ENCODE results near the gene SHC3.
A peak's percentile ranks its signal among the peaks of the same experiment; 100 is the strongest.

The SHC3 gene

DNA sequence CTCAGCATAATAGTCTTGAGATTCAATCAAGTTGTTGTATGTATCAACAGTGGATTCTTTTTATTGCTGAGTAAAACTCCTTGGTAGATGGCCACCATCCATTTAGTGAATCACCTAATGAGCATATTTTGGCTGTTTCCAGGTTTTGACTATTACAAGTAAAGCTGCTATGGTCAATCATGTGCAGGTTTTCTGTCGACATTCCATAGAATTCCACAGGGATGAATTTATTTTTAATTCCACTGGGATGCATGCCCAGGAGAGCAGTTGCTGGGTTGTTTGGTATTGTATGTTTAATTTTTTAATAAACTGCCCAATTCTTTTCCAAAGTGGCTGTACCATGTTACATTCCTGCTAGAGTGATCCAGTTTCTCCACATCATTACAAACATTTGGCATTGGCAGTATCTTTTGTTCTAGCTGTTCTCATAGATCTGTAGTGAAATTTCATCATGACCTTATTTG is 197.8 kb downstream of the SHC3 start:
- Mint-ChIP-seq H3K4me1 (no peaks in the 10 kb centered on the region), H3K36me3 (no peaks in the 10 kb centered on the region), H3K27ac (no peak overlapping the region), H3K9me3 (no peaks in the 10 kb centered on the region), H3K4me3 (no peak overlapping the region), H3K27me3 (peaks cover 17% of the 10 kb centered on the region)
- ATAC-seq, result no peak

DNA sequence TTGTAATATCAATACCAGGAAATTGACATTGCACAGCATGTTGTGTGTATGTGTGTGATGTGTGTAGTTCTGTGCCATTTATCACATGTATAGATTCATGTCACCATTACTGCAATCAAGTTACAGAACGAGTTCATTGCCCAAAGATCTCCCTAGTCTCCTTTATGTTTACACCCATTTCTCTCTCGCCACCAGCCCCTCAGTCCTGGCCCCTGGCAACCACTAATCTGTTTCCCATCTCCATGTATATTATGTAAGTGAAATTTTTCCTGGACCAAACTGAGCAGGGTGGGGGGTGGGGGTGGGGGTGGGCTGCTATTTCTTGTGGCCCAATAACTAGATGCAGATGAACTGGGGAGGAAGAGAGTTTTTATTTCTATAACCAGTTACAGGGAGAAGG is 198.8 kb downstream of the SHC3 start:
- Mint-ChIP-seq H3K27ac (no peak overlapping the region), H3K36me3 (no peaks in the 10 kb centered on the region), H3K9me3 (no peaks in the 10 kb centered on the region), H3K27me3 (peaks cover 17% of the 10 kb centered on the region), H3K4me1 (no peaks in the 10 kb centered on the region), H3K4me3 (no peak overlapping the region)
- ATAC-seq, result no peak

- no peaks in the 10 kb centered on the region for H3K4me1 Mint-ChIP-seq
- peaks cover 17% of the 10 kb centered on the region for H3K27me3 Mint-ChIP-seq
- no peak for ATAC-seq
- no peaks in the 10 kb centered on the region for H3K9me3 Mint-ChIP-seq
- no peak overlapping the region for H3K27ac Mint-ChIP-seq
- H3K36me3 Mint-ChIP-seq, result no peaks in the 10 kb centered on the region
- no peak overlapping the region for H3K4me3 Mint-ChIP-seq
These were observed 199.6 kb downstream of the SHC3 start for GRCh38 chr9:88979021-88979420.

DNA sequence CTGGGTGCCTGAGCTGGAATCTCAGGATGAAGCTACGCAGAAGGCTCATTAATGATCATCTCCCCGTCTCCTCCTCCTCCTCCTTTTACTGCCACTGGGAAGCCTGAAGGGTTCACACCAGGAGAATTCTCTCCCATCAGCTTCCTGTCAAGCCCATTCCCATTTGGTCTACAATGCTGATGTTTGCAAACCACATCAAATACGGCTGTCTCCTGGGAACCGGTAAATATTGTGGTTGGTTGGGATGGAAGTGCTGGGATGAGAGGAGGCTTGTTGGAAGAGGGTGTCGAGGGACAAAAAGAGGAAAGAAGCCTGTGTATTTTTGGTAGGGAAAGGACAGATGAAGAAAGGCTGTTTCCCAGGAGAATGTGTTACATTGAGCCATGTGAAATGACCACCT is 200.6 kb downstream of the SHC3 start:
- no peak overlapping the region for H3K27ac Mint-ChIP-seq
- no peak overlapping the region for H3K4me3 Mint-ChIP-seq
- H3K27me3 Mint-ChIP-seq, result peaks cover 17% of the 10 kb centered on the region

GRCh38 chr9:88976890-88977257 is 201.7 kb downstream of the SHC3 start:
- H3K36me3 Mint-ChIP-seq, result no peaks in the 10 kb centered on the region
- no peaks in the 10 kb centered on the region for H3K4me1 Mint-ChIP-seq
- H3K9me3 Mint-ChIP-seq, result no peaks in the 10 kb centered on the region
- no peak overlapping the region for H3K4me3 Mint-ChIP-seq
- peaks cover 17% of the 10 kb centered on the region for H3K27me3 Mint-ChIP-seq
- ATAC-seq, result no peak
- H3K27ac Mint-ChIP-seq, result no peak overlapping the region

More for the DNA sequence above, 200.6 kb downstream of the SHC3 start:
- no peaks in the 10 kb centered on the region for H3K36me3 Mint-ChIP-seq
- no peaks in the 10 kb centered on the region for H3K9me3 Mint-ChIP-seq
- no peak for ATAC-seq
- H3K4me1 Mint-ChIP-seq, result no peaks in the 10 kb centered on the region

- Mint-ChIP-seq H3K27ac (no peak overlapping the region), H3K4me1 (no peaks in the 10 kb centered on the region), H3K4me3 (no peak overlapping the region), H3K27me3 (peaks cover 17% of the 10 kb centered on the region), H3K36me3 (no peaks in the 10 kb centered on the region), H3K9me3 (no peaks in the 10 kb centered on the region)
- no peak for ATAC-seq
These were observed 202.4 kb downstream of the SHC3 start for GRCh38 chr9:88975966-88976889.

GRCh38 chr9:88974641-88975040 is 204.0 kb downstream of the SHC3 start:
- Mint-ChIP-seq H3K9me3 (no peaks in the 10 kb centered on the region), H3K4me3 (no peak overlapping the region)
- ATAC-seq, result no peak

DNA sequence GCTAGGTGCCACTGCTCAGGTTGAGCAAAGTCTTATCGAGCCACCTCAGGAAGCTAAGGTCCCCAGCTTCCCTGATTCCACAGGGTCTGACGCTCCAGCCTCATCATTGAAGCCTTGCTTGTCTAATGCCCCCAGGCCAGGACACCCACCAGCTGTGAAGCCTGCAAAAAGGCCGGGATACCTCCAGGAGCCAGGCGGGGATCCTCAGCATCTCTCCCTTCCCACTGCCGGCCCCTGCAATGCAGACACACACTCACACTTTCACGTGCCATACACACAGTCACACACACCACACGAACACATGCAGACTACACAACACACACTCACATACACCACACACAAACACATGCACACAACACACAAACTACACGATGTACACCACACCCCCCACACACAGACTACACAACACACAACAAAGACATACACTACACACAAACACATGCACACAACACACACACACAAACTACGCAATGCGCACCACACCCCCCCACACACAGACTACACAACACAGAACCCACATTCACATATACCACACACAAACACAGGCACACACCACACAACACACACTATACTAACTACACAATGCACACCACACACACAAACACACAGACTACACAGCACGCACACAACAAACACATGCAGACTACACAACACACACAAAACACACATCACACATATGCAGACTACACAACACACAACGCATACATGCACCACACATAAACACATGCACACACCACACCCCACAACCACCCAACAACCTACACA is 205.2 kb downstream of the SHC3 start:
- Mint-ChIP-seq H3K4me3 (no peak overlapping the region), H3K27me3 (peaks cover 17% of the 10 kb centered on the region), H3K36me3 (no peaks in the 10 kb centered on the region), H3K9me3 (no peaks in the 10 kb centered on the region), H3K4me1 (no peaks in the 10 kb centered on the region), H3K27ac (no peak overlapping the region)
- ATAC-seq, result no peak

More at GRCh38 chr9:88974641-88975040, 204.0 kb downstream of the SHC3 start:
- H3K4me1 Mint-ChIP-seq, result no peaks in the 10 kb centered on the region
- H3K27me3 Mint-ChIP-seq, result peaks cover 17% of the 10 kb centered on the region
- H3K27ac Mint-ChIP-seq, result no peak overlapping the region
- H3K36me3 Mint-ChIP-seq, result no peaks in the 10 kb centered on the region

GRCh38 chr9:88972401-88972800 is 206.2 kb downstream of the SHC3 start:
- Mint-ChIP-seq H3K27me3 (peaks cover 12% of the 10 kb centered on the region), H3K27ac (no peak overlapping the region), H3K4me3 (no peak overlapping the region), H3K9me3 (no peaks in the 10 kb centered on the region), H3K36me3 (no peaks in the 10 kb centered on the region), H3K4me1 (no peaks in the 10 kb centered on the region)
- no peak for ATAC-seq

GRCh38 chr9:88971131-88971960 is 207.3 kb downstream of the SHC3 start:
- Mint-ChIP-seq H3K36me3 (no peaks in the 10 kb centered on the region), H3K27ac (no peak overlapping the region), H3K9me3 (no peaks in the 10 kb centered on the region), H3K27me3 (peaks cover 2% of the 10 kb centered on the region), H3K4me3 (no peak overlapping the region), H3K4me1 (no peaks in the 10 kb centered on the region)
- ATAC-seq, result no peak

- Mint-ChIP-seq H3K27ac (no peak overlapping the region), H3K27me3 (no peaks in the 10 kb centered on the region), H3K36me3 (no peaks in the 10 kb centered on the region), H3K9me3 (no peaks in the 10 kb centered on the region), H3K4me1 (no peaks in the 10 kb centered on the region), H3K4me3 (no peak overlapping the region)
- peak; percentile 7 for ATAC-seq
These were observed 208.8 kb downstream of the SHC3 start for GRCh38 chr9:88969646-88970373.

DNA sequence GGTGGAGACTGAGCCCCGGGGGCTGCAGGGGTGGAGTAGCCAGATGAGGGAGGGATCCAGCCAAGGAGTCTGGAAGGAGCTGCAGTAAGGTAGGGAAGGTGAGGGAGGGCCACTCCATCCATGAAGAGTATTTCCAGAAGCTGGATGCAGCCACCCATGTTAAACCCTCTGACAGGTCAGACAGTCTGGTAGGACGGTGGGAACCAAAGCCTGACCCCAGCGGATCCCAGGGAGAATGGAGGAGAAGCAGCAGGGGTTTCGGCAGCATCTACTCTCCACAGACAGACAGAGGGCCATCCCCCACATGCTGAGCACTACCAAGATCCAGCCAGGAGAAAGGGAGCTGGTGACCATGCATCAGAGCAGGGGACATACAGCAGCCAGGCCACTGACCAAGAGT is 209.8 kb downstream of the SHC3 start:
- Mint-ChIP-seq H3K27ac (no peak overlapping the region), H3K4me1 (no peaks in the 10 kb centered on the region), H3K27me3 (no peaks in the 10 kb centered on the region)

DNA sequence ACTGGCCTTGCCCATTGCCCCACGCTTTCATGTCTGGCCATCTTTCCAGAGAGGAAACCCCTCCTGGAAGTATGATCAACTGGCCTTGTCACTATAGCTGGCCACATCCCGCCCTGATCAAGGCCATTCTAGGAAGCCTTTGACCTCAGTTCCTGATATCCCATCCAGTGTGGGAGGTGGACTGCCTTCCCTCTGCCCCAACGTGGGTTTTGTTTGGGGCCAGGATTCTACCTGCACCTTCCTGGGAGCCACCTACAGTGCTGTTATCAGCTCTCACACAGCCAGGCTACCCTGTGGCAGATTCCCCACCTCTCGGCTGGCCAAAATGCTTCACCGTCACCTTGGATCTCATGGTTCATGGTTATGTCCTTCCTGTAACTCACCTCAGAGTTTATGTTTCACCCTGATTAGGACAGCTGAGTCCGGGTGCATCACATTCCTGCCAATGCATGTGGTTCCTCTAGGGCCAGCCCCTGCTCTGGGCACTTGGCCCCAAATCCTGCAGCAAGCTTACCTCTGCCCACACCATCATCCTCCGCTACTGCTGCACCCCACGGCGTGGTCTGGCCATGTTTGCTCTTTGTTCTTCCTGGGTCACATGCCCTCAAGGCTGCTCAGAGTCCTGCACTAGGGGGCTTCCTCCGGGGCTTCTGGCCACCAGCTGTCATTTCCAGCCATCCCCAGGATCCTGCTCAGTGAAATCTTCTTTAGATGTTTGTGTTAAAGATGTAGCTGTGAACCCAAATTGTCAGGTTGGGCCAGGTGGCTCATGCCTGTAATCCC is 211.5 kb downstream of the SHC3 start:
- Mint-ChIP-seq H3K27me3 (no peaks in the 10 kb centered on the region), H3K4me1 (no peaks in the 10 kb centered on the region), H3K36me3 (no peaks in the 10 kb centered on the region), H3K9me3 (no peaks in the 10 kb centered on the region), H3K4me3 (no peak overlapping the region), H3K27ac (no peak overlapping the region)
- no peak for ATAC-seq

More for the DNA sequence above, 209.8 kb downstream of the SHC3 start:
- Mint-ChIP-seq H3K36me3 (no peaks in the 10 kb centered on the region), H3K4me3 (no peak overlapping the region), H3K9me3 (no peaks in the 10 kb centered on the region)
- ATAC-seq, result no peak

- no peaks in the 10 kb centered on the region for H3K4me1 Mint-ChIP-seq
- H3K36me3 Mint-ChIP-seq, result no peaks in the 10 kb centered on the region
- H3K27me3 Mint-ChIP-seq, result peaks cover 9% of the 10 kb centered on the region
- H3K4me3 Mint-ChIP-seq, result no peak overlapping the region
- H3K27ac Mint-ChIP-seq, result no peak overlapping the region
- peaks cover 5% of the 10 kb centered on the region for H3K9me3 Mint-ChIP-seq
- ATAC-seq, result no peak
These were observed 213.1 kb downstream of the SHC3 start for GRCh38 chr9:88965473-88965872.

Data from stimulated activated memory B cell treated with anti-CD40 and anti-IgM and Interleukin-4, amounts not matched to agents 10 μg/mL and 1 μg/mL and 100 μg/mL, for 72 hours (primary cell).